Right lobe of liver (tissue), 6 donors: Measurements from ENCODE around the gene SULT2B1. TPM values are rescaled to one million over a fixed set of nuclear protein-coding genes. Genes with fewer than 3 reads are reported as not detected.
"Not testable (repeated sequence)": the region's sequence is repeated elsewhere in the genome, so short reads cannot be mapped to it uniquely, and the experiment has no call there.

Experiments used
- ATAC-seq, 4 donors: fragments of 200-7000 bp; cut with Tn5 transposase; one replicate each; pipeline ENCODE4 v1.9.1; 2020; ENCODE audit warnings: mild to moderate bottlenecking in 4 of 4, moderate library complexity in 4 of 4
- DNase-seq, 3 donors: peaks; one replicate each; pipeline ENCODE4 v3.0.0-alpha.2; 2020
- H3K27ac ChIP-seq, 3 donors: fragments of 200-600 bp; one replicate each; pipeline ENCODE4 v1.8.0; 2022
- H3K27me3 ChIP-seq, 2 donors: fragments of 200-600 bp; one replicate each; pipeline ENCODE4 v1.8.0; 2022
- H3K36me3 ChIP-seq, 4 donors: fragments of 200-600 bp; sonication (generic) in 1 of 4; one replicate each; pipeline versions ENCODE4 v1.5.1 to v1.8.0; 2017 to 2022; ENCODE audit warnings: control low read depth in 1 of 4
- H3K4me1 ChIP-seq, 4 donors: fragments of 200-600 bp; sonication (generic) in 1 of 4; one replicate each; pipeline versions ENCODE4 v1.5.1 to v1.8.0; 2017 to 2022; ENCODE audit warnings: control low read depth in 1 of 4
- H3K4me3 ChIP-seq, 3 donors: fragments of 200-600 bp; one replicate each; pipeline ENCODE4 v1.8.0; 2022
- H3K9me3 ChIP-seq, 4 donors: fragments of 200-600 bp; sonication (generic) in 1 of 4; one replicate each; pipeline versions ENCODE4 v1.5.1 to v1.8.0; 2017 to 2022; ENCODE audit warnings: control low read depth in 1 of 4
- CTCF ChIP-seq, 4 donors: fragments of 200-600 bp in 3 of 4; fragments of 450-650 bp in 1 of 4; IDR thresholded peaks; one replicate each; pipeline versions ENCODE4 v1.5.1 to v1.8.0; 2016 to 2022; ENCODE audit warnings: antibody characterized with exemption in 4 of 4, mild to moderate bottlenecking in 2 of 4
- POLR2A ChIP-seq: fragments of 450-650 bp; IDR thresholded peaks from one replicate; pipeline ENCODE4 v1.6.1; 2017; ENCODE audit warnings: antibody characterized with exemption, mild to moderate bottlenecking
- WGBS: methylation state at CpG from one replicate; pipeline ENCODE4 v1.1.6; 2018; ENCODE audit warnings: low coverage, low lambda C conversion rate; ENCODE audit not compliant: insufficient coverage; ENCODE audit errors: missing lambda C conversion rate; 5-methylcytosine and 5-hydroxymethylcytosine counted together
- intact Hi-C, 2 donors: fragments of 100-400 bp; cut with DNase I; formaldehyde crosslinking; loops; one replicate each; pipeline versions ENCODE4 v1.11.2 to v1.14.1; 2022
- total RNA-seq, 6 experiments: library from RNA; depleted of rRNA in 2 of 6; stranded (reverse); fragments of >200 nt in 2 of 6; fragmentation: NEBNext Ultra II Directional in 3 of 6; extraction: Animal tissue kit (Norgen Biotek cat#: 25700) in 3 of 6; gene quantifications; one replicate each; pipeline versions ENCODE4 v1.1.0 to v1.2.4, GENCODE V29; 2016 to 2023
- donor health status: DM: no; HTN: yes; CAD: no.
- donor health status: DM: no; HTN: no; CAD: no.
- donor health status: DM: no; HTN: no; CAD: no.
- donor health status: DM: no; HTN: yes; CAD: no.
- donor health status: DM: no; HTN: yes; CAD: no.

SULT2B1 gene
- total RNA-seq, 6 experiments from 2014 or later: 0.61 TPM; not detected in 5

DNA sequence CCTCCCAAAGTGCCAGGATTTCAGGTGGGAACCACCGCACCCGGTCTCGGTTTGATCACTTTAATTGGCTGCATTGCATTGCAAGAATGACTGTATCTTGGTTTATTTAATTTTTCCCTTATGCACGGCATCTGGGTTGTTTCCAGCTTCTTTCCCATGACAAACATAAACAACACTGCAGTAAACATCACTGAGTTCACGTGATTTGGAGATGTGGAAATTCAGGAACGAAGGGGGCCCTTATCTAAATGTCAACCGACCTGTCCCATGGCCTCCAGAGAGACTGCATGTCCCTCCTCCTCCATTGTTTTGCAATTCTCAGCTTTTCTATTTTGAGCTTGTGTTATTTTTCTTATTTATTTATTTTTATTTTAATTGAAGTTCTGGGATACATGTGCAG is 14.4 kb upstream of the SULT2B1 start:
- TF ChIP-seq POLR2A: no peak
- TF ChIP-seq CTCF (IDR thresholded peaks at IDR 0.05): no peak
- intact Hi-C loops: no loop called here
- no peak overlapping the region for H3K27ac ChIP-seq
- 60% methylated on average over 7 of the region's 7 CpGs for WGBS
- H3K4me1 ChIP-seq: no peaks in the 10 kb centered on the region
- no peak for DNase-seq
- H3K4me3 ChIP-seq: no peak overlapping the region
- ATAC-seq: no peak
- H3K9me3 ChIP-seq: no peaks in the 10 kb centered on the region
- H3K36me3 ChIP-seq: no peaks in the 10 kb centered on the region
- H3K27me3 ChIP-seq: no peaks in the 10 kb centered on the region

GRCh38 chr19:48538057-48538456 is 13.9 kb upstream of the SULT2B1 start:
- WGBS: 91% methylated on average over 8 of the region's 8 CpGs

GRCh38 chr19:48539503-48540096 is 12.4 kb upstream of the SULT2B1 start:
- Histone ChIP-seq H3K4me3 (no peak overlapping the region), H3K27ac (no peak overlapping the region), H3K4me1 (no peaks in the 10 kb centered on the region), H3K27me3 (no peaks in the 10 kb centered on the region), H3K9me3 (no peaks in the 10 kb centered on the region), H3K36me3 (no peaks in the 10 kb centered on the region)
- 73% methylated on average over 5 of the region's 17 CpGs for WGBS
- ATAC-seq (no peak), DNase-seq (no peak)
- TF ChIP-seq CTCF (IDR thresholded peaks at IDR 0.05) (no peak), POLR2A (no peak)
- intact Hi-C loops: no loop called here

More at GRCh38 chr19:48538057-48538456, 13.9 kb upstream of the SULT2B1 start:
- H3K27ac ChIP-seq, H3K36me3 ChIP-seq, H3K27me3 ChIP-seq, ATAC-seq, H3K4me1 ChIP-seq, H3K9me3 ChIP-seq, intact Hi-C loops, DNase-seq, H3K4me3 ChIP-seq: not testable (repeated sequence)

GRCh38 chr19:48540110-48540509 is 11.9 kb upstream of the SULT2B1 start:
- WGBS: 19% methylated on average over 3 of the region's 7 CpGs

DNA sequence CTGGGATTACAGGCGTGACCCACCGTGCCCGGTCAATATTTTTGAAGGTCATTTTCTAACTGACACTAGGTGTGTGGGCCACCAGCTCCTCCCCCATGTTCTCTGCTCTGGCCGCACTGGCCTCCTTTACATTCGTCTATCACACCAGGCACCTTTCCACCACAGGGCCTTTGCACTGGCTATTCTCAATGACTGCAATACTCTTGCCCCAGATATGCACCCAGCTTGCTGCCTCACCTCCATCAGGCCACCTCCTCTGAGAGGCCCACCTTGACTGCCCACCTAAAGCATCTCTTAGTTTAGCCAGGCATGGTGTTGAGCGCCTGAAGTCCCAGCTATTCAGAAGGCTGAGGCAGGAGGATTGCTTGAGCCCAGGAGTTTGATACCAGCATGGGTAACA is 10.2 kb upstream of the SULT2B1 start:
- Histone ChIP-seq H3K4me3 (no peak overlapping the region), H3K9me3 (no peaks in the 10 kb centered on the region), H3K4me1 (no peaks in the 10 kb centered on the region), H3K36me3 (no peaks in the 10 kb centered on the region), H3K27ac (no peak overlapping the region), H3K27me3 (no peaks in the 10 kb centered on the region)
- ATAC-seq: no peak
- intact Hi-C loops: no loop called here
- WGBS: 75% methylated on average over 6 of the region's 6 CpGs
- DNase-seq: no peak
- TF ChIP-seq CTCF (IDR thresholded peaks at IDR 0.05) (no peak), POLR2A (no peak)

More at GRCh38 chr19:48540110-48540509, 11.9 kb upstream of the SULT2B1 start:
- TF ChIP-seq CTCF (IDR thresholded peaks at IDR 0.05) (no peak), POLR2A (no peak)
- Histone ChIP-seq H3K9me3 (no peaks in the 10 kb centered on the region), H3K36me3 (no peaks in the 10 kb centered on the region), H3K4me1 (no peaks in the 10 kb centered on the region), H3K4me3 (no peak overlapping the region), H3K27ac (no peak overlapping the region), H3K27me3 (no peaks in the 10 kb centered on the region)
- intact Hi-C loops: no loop called here
- DNase-seq (no peak), ATAC-seq (no peak)
